GM19193 (cell line): ENCODE results near the gene AIG1.

ENCODE experiments used
- POLR2A ChIP-seq: IDR thresholded peaks from 4 replicates; pipeline ENCODE4 v1.6.1; 2011; ENCODE audit not compliant: insufficient read depth, insufficient read length; ENCODE audit errors: extremely low read depth

The AIG1 gene

GRCh38 chr6:143163621-143164020, 102.9 kb downstream of the AIG1 start:
- no peak for TF ChIP-seq POLR2A

GRCh38 chr6:143164565-143165105, 103.9 kb downstream of the AIG1 start:
- no peak for TF ChIP-seq POLR2A

DNA sequence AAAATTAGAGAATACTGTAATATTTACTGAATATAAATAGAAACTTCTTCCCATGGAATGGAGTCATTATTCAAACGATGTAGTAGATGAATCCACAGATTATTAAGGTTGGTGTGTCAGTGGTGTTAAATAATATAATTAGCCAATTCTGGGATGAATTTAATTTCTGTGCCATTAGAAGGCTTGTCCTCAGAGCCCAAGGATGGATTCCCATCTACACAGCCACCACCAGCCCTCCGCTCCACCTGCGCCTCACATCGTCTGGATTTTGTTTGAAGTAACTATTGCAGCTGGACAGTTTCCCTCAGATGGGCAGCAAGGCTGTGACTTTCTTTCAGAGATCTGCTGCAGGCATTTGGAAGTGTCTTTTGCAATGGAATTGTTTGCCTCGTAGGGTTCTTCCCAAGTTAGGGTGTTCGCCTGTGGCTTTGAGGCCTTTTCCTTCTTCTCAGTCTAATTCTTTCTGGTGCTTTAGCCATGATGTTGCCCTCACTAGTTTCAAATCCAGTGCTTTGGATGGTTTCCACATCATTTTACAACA, 104.7 kb downstream of the AIG1 start:
- TF ChIP-seq POLR2A = no peak

DNA sequence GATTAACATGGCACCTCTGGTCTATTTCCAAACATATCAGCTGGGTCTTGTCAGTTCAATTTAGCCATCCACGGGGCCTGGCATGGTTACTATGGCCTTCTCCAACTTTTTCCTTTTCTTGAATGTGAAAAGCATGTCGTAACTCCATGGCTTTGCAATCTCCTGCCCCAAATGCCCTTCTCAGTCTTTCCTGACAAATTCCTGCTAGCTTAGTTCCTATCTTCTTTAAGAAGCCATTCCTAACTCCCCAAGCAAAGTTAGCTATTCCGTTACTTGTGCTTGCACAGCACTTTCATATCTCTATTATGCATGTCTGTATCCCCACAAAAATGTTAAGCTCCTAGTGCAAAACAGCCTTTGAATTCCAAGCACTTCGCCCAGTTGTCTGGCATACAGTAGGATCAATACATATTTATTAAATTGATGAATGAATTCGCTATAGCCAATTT, 105.6 kb downstream of the AIG1 start:
- no peak for TF ChIP-seq POLR2A

GRCh38 chr6:143167224-143167623, 106.5 kb downstream of the AIG1 start:
- TF ChIP-seq POLR2A = no peak

- TF ChIP-seq POLR2A = no peak
These were observed 108.8 kb downstream of the AIG1 start for GRCh38 chr6:143169440-143169839.

DNA sequence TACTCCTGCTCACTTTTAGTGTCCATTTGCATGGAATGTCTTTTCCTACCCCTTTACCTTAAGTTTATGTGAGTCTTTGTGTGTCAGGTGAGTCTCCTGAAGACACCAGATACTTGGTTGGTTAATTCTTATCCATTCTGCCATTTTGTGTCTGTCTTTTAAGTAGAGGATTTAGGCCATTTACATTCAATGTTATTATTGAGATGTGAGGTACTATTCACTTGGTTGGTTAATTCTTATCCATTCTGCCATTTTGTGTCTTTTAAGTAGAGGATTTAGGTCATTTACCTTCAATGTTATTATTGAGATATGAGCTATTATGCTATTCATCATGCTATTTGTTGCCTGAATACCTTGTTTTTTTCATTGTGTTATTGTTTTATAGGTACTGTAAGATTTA, 113.8 kb downstream of the AIG1 start:
- TF ChIP-seq POLR2A = no peak

GRCh38 chr6:143174951-143175350, 114.3 kb downstream of the AIG1 start:
- no peak for TF ChIP-seq POLR2A

- no peak for TF ChIP-seq POLR2A
These were observed 115.7 kb downstream of the AIG1 start for GRCh38 chr6:143176090-143177021.

DNA sequence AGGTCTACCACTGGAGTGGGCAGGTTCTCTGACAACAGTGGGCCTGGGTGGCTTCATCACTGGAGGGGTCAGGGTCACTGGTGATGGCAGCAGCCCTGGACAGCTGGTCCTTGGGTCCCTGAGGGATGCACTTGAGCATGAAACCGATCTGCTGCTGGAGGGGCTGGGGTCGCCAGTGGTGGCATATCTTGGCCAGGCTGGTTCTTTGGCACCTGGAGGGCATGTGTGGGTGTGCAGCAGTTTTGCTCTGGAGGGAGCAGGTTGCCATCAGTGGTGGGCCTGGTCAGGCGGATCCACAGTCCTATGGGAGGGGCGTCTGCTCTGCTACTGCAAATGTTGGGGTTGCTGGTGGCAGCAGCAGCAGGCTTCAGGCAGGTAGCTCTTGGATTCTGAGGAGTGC, 117.0 kb downstream of the AIG1 start:
- TF ChIP-seq POLR2A = no peak

- no peak for TF ChIP-seq POLR2A
These were observed 118.4 kb downstream of the AIG1 start for GRCh38 chr6:143179096-143179495.

GRCh38 chr6:143179901-143180612, 119.4 kb downstream of the AIG1 start:
- no peak for TF ChIP-seq POLR2A

DNA sequence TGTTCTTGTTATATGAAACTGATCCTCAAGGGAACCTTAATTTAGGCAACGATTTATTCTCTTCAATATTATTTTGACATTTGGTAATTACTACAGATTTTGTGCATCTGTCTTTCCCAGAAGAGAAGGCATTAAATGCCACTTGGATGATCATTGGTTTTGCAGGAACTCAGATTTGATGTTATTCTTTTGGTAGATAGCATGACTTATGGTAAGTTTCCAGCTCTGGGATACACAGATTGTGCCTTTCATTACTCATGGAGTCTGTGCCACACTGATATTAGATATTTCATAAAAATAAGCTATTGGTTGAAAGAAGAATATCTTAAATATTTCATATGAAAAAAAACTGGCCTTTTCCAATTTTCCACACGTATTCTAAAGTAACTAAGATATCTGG, 120.1 kb downstream of the AIG1 start:
- TF ChIP-seq POLR2A = no peak

DNA sequence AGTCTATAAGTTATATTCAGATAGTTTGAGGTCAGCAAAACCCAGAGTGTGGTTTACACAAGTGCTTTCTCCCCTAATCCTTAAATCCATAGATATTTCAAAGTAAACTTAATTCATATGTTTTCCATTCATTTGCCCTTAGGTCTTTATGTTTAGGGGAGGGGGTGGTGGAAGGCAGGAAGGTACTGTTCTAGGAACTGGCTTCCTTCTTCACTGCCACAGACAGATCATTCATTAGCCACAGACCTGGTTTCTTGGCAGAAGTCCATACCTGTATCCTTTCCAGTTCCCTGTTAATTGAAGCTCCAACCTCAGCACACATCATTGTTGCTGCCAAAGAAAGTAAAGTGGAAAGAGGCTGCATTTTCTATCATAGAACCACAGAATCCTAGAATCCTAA, 123.0 kb downstream of the AIG1 start:
- TF ChIP-seq POLR2A = no peak

GRCh38 chr6:143185288-143185687, 124.6 kb downstream of the AIG1 start:
- TF ChIP-seq POLR2A = no peak
